ENCODE data around the gene NUBP2.

The NUBP2 gene

GRCh38 chr16:1772908-1773702, 9.7 kb upstream of the NUBP2 start, which contains the start of gene MRPS34:
MRPS34 (minus strand) TSS chr16:1773134; CDS start chr16:1773119, 15 bp downstream.
- Mint-ChIP-seq H3K4me3 (peak within 1 kb of the TSS; percentile 90), H3K9me3 (no peaks in the 10 kb centered on the region), H3K4me1 (ENCODE audit: low read depth) (peaks cover 51% of the 10 kb centered on the region), H3K36me3 (ENCODE audit: low read depth) (peaks cover 81% of the 10 kb centered on the region), H3K27ac (peak within 1 kb of the TSS; percentile 85), H3K27me3 (no peaks in the 10 kb centered on the region)
- intact Hi-C loops (cut with micrococcal nuclease), result loop anchor here (1.0 to 5.0 kb wide), 3 partner anchors 9 to 154 kb away; partner anchors contain the start of genes MAPK8IP3, NUBP2 and SPSB3

- Mint-ChIP-seq H3K4me3 (peak overlapping the region; percentile 90), H3K9me3 (no peaks in the 10 kb centered on the region), H3K4me1 (ENCODE audit: low read depth) (peaks cover 50% of the 10 kb centered on the region), H3K27ac (peak overlapping the region; percentile 85), H3K36me3 (ENCODE audit: low read depth) (peaks cover 81% of the 10 kb centered on the region), H3K27me3 (no peaks in the 10 kb centered on the region)
- intact Hi-C loops (cut with micrococcal nuclease), result loop anchor here (1.0 to 5.0 kb wide), 3 partner anchors 8 to 153 kb away; partner anchors contain the start of genes MAPK8IP3, NUBP2 and SPSB3
Observed at GRCh38 chr16:1773703-1774447, 8.9 kb upstream of the NUBP2 start.

- Mint-ChIP-seq H3K4me3 (peak overlapping the region; percentile 90), H3K27me3 (no peaks in the 10 kb centered on the region), H3K4me1 (ENCODE audit: low read depth) (peaks cover 49% of the 10 kb centered on the region)
Observed at GRCh38 chr16:1774448-1774780, 8.3 kb upstream of the NUBP2 start.

GRCh38 chr16:1775006-1775845, 7.5 kb upstream of the NUBP2 start:
- intact Hi-C loops (cut with micrococcal nuclease), result no loop called here
- Mint-ChIP-seq H3K27ac (no peak overlapping the region), H3K27me3 (no peaks in the 10 kb centered on the region), H3K36me3 (ENCODE audit: low read depth) (peaks cover 81% of the 10 kb centered on the region), H3K9me3 (no peaks in the 10 kb centered on the region), H3K4me3 (no peak overlapping the region), H3K4me1 (ENCODE audit: low read depth) (peaks cover 47% of the 10 kb centered on the region)

More at GRCh38 chr16:1774448-1774780, 8.3 kb upstream of the NUBP2 start:
- intact Hi-C loops (cut with micrococcal nuclease), result loop anchor here (5.0 kb wide), 2 partner anchors 67 to 153 kb away; partner anchors contain the start of gene MAPK8IP3
- Mint-ChIP-seq H3K36me3 (ENCODE audit: low read depth) (peaks cover 81% of the 10 kb centered on the region), H3K27ac (no peak overlapping the region), H3K9me3 (no peaks in the 10 kb centered on the region)

- Mint-ChIP-seq H3K27me3 (no peaks in the 10 kb centered on the region), H3K4me3 (no peak overlapping the region), H3K9me3 (no peaks in the 10 kb centered on the region), H3K4me1 (ENCODE audit: low read depth) (peaks cover 46% of the 10 kb centered on the region), H3K36me3 (ENCODE audit: low read depth) (peaks cover 84% of the 10 kb centered on the region), H3K27ac (no peak overlapping the region)
- intact Hi-C loops (cut with micrococcal nuclease), result no loop called here
Observed at GRCh38 chr16:1775846-1776671, 6.7 kb upstream of the NUBP2 start.

- Mint-ChIP-seq H3K27me3 (no peaks in the 10 kb centered on the region), H3K4me1 (ENCODE audit: low read depth) (peaks cover 51% of the 10 kb centered on the region), H3K4me3 (no peak overlapping the region), H3K27ac (no peak overlapping the region), H3K9me3 (no peaks in the 10 kb centered on the region), H3K36me3 (ENCODE audit: low read depth) (peaks cover 89% of the 10 kb centered on the region)
- intact Hi-C loops (cut with micrococcal nuclease), result no loop called here
Observed at GRCh38 chr16:1776672-1776955, 6.1 kb upstream of the NUBP2 start.

- no peak overlapping the region for H3K27ac Mint-ChIP-seq
- H3K27me3 Mint-ChIP-seq, result no peaks in the 10 kb centered on the region
- intact Hi-C loops (cut with micrococcal nuclease), result no loop called here
- no peak overlapping the region for H3K4me3 Mint-ChIP-seq
- peaks cover 51% of the 10 kb centered on the region for H3K4me1 Mint-ChIP-seq (ENCODE audit: low read depth)
- H3K36me3 Mint-ChIP-seq (ENCODE audit: low read depth), result peaks cover 89% of the 10 kb centered on the region
- no peaks in the 10 kb centered on the region for H3K9me3 Mint-ChIP-seq
Observed at GRCh38 chr16:1776991-1777374, 5.8 kb upstream of the NUBP2 start.

GRCh38 chr16:1777375-1778199, 5.2 kb upstream of the NUBP2 start:
- no peak overlapping the region for H3K27ac Mint-ChIP-seq
- H3K4me3 Mint-ChIP-seq, result no peak overlapping the region
- H3K4me1 Mint-ChIP-seq (ENCODE audit: low read depth), result peaks cover 47% of the 10 kb centered on the region
- no peaks in the 10 kb centered on the region for H3K9me3 Mint-ChIP-seq
- intact Hi-C loops (cut with micrococcal nuclease), result no loop called here
- H3K36me3 Mint-ChIP-seq (ENCODE audit: low read depth), result peaks cover 89% of the 10 kb centered on the region
- no peaks in the 10 kb centered on the region for H3K27me3 Mint-ChIP-seq

- Mint-ChIP-seq H3K4me3 (no peak overlapping the region), H3K36me3 (ENCODE audit: low read depth) (peaks cover 84% of the 10 kb centered on the region), H3K27me3 (no peaks in the 10 kb centered on the region), H3K27ac (peak overlapping the region; percentile 7), H3K9me3 (no peaks in the 10 kb centered on the region), H3K4me1 (ENCODE audit: low read depth) (peaks cover 51% of the 10 kb centered on the region)
- intact Hi-C loops (cut with micrococcal nuclease), result no loop called here
Observed at GRCh38 chr16:1778200-1779179, 4.3 kb upstream of the NUBP2 start.

- no peaks in the 10 kb centered on the region for H3K27me3 Mint-ChIP-seq
- peak overlapping the region; percentile 7 for H3K27ac Mint-ChIP-seq
- intact Hi-C loops (cut with micrococcal nuclease), result no loop called here
- no peaks in the 10 kb centered on the region for H3K9me3 Mint-ChIP-seq
- H3K4me1 Mint-ChIP-seq (ENCODE audit: low read depth), result peaks cover 53% of the 10 kb centered on the region
- H3K4me3 Mint-ChIP-seq, result no peak overlapping the region
- H3K36me3 Mint-ChIP-seq (ENCODE audit: low read depth), result peaks cover 79% of the 10 kb centered on the region
Observed at GRCh38 chr16:1779234-1779701, 3.5 kb upstream of the NUBP2 start.

GRCh38 chr16:1779741-1780676, 2.8 kb upstream of the NUBP2 start:
- Mint-ChIP-seq H3K27ac (no peak overlapping the region), H3K36me3 (ENCODE audit: low read depth) (peaks cover 78% of the 10 kb centered on the region), H3K4me3 (peak overlapping the region; percentile 9), H3K9me3 (no peaks in the 10 kb centered on the region), H3K4me1 (ENCODE audit: low read depth) (peaks cover 49% of the 10 kb centered on the region), H3K27me3 (no peaks in the 10 kb centered on the region)
- intact Hi-C loops (cut with micrococcal nuclease), result no loop called here
